Measurements from ENCODE around the gene TTC4.

TTC4 gene

DNA sequence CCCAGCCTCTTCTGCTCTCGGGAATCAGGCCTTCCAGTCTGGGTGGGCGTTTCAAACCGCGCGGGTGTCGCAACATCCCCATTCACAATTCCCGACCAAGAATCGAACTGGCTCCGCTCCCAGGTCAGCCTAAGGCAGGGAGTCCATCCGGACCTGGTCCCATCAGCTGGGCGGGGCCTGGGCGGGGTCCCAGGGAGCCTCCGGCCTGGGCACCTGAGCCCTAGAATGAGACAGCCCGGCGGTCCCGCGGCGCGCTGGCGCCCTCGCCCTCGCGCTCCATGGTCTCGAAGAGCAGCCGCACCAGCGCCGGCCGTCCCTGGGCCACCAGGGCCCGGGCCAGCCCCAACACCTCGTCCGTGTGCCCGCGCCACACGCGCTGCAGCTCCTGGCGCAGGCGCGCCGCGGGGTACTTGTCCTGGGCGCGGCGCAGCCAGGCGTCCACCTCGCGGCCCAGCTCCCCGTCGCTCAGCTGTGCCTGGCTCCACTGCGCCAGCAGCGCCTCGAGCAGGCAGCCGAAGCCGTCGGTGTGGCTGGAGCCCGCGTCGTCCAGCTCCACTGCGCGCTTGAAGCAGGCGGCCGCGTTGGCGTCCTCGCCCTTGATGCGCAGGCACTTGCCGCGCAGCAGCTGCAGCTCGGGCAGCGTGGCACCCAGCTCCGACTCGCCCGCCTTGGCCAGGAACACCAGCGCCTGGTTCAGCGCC is 65.5 kb downstream of the TTC4 start:
- FAIRE-seq = no peak
- DNase-seq (ENCODE audit: low spot score) = no peak

DNA sequence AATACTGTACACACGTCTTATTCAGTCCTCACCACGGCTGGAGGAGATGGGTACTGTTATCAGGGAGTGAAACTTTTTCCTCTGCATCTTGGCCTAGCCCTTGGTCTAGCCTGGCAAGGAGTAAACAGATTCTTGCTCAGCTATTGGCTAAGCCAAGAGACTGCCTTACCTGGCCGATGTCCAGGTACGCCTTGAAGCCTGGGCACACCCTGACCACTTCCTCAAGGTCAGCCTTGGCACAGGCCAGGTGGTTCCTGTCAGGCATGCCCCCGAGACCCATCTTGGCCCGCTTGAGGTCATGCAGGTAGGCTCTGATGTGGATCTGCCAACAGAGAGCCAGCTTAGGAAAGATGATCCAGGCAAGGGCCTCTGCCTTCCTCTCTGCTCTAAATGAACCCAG is 66.5 kb downstream of the TTC4 start:
- DNase-seq (ENCODE audit: low spot score) (no peak), FAIRE-seq (no peak)

DNA sequence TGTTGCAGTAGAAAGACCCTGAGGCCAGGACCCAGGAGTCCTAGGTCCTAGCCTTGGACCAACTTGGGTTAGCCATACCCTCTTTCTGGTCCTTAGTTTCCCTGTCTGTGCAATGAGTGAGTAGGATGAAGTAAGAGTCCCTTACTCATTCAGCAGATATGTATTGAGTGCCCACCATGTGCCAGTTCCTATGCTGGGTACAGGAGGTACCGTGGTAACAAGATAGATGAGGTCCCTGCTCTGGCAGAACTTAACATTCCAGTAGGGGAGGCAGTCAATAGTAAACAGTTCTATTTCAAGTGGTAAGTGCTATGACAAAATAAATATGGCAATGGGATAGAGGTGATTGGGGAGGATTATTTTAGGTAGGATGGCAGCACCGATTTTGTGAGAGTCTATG is 66.9 kb downstream of the TTC4 start:
- DNase-seq (ENCODE audit: low spot score) = no peak
- FAIRE-seq = no peak

DNA sequence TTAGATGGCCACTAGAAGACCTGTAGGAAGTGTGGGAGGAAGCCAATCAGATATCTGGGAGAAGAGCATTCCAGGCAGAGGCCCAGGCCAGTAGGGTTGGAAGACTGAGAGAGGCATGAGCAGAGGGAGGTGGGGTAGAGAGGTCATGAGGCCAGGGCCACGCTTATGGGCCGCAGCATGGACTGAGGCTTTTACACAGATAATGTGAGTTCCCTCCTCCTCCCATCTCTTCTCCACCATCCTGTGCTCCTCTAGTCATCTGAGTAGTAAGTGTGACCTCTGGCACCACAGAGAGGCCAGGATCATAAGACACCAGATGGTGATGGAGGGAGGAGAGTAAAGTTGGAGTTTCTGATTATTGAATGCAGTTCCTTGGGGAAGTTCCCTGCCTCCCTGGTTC is 68.4 kb downstream of the TTC4 start:
- DNase-seq (ENCODE audit: low spot score) (no peak), FAIRE-seq (no peak)

DNA sequence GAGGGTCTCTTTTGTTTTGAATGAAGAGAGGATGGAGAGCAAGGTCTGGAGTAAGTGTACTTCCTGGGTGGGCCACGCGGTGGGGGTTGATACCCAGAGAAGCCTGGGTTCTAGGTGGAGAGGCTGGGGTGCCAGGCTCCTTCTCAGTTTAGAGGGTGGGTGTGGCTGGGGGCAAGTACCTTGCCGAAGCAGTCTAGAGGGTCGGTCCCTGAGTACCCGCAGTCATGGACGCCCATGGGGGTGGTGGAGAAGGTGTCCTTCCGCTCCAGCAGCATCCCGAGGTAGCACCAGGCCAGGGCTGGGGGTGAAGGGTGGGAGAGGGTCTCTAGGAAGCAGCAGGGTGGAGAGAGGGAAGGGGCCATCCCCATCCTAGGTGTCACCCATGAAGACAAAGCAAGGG is 71.1 kb downstream of the TTC4 start:
- FAIRE-seq (no peak), DNase-seq (ENCODE audit: low spot score) (no peak)

DNA sequence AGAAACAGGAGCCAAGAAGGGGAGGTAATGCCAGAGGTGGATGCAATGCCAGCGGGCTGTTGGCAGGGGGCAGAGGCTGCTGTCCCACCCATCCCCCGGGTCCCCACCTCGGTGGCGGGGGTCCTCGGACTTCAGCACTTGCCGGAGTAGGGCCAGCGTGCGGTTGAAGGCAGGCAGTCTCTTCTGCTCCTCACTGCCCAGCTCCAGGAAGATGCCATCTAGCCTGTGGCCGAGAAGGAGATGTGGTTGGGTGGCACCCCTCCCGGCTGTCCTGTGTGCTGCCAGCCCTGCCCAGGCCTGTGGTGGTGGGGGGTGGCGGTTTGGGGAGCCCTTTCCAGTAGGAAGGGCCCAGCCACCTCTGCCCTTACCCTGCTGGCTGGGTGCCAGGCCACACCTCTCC is 71.9 kb downstream of the TTC4 start:
- DNase-seq (ENCODE audit: low spot score) = no peak
- FAIRE-seq = no peak

DNA sequence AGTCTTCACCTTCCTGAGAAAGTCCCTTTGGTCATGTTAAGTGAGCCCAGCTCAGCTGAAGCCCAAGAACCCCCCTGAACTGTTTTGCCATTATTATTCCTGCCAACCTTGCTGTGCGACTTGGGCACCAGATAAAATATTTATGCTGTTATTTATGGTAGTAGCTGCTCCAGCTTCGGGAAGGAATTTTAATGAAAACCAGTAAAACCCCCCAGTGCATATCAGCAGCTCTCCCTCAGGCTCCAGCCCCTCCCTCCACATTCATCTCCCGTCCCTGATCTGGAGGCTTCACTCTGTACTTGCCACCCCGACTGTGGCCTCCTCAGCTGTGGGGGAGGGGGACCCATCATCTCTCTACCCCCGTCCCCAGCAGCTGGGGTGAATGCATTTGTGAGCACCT is 72.8 kb downstream of the TTC4 start:
- DNase-seq (ENCODE audit: low spot score) (no peak), FAIRE-seq (no peak)

DNA sequence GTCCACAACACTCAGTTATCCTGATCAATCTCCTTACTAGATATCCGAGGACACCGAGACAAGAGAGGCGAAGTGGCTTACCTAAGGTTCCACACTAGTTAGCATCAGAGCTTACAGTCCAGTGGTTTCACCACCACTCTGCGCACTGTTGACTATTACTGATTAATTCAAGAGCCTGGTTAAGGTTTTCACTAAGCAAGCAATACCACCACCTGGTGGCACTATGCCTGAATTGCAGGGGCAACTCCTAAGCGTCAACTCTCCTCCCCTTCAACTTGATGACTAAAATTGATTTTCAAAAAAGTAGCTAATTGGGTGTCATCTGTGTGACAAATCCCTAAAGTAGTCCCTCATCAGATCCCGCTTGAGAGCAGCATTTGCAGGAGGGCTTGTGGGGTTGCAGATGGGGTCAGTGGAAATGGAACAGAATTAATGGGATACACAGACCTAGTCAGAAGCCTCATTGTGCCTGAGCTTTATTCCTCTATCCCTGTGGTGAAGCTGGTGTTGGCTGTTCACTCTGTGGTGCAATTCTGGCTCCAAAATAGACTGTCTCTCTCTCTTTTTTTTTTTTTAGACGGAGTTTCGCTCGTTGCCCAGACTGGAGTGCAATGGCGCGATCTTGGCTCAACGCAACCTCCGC is 76.3 kb downstream of the TTC4 start:
- DNase-seq (ENCODE audit: low spot score) (peak; percentile 61), FAIRE-seq (peak; percentile 74)
